MCF 10A (cell line): Measurements from ENCODE around the gene NLRC3. TPM values are rescaled to one million over a fixed set of nuclear protein-coding genes. Genes with fewer than 3 reads are reported as not detected.

Experiments used
- BruUV-seq: library from RNA; stranded (reverse); fragments of 400-500 nt; replicated peaks from 2 replicates; lab custom pipeline; 2021; lab: Mats Ljungman, UMichigan
- CTCF ChIA-PET: fragments of 300-600 bp; sonication (Branson Sonifier 250); formaldehyde crosslinking; extraction: SDS; loops from one replicate; lab custom pipeline; 2021; ENCODE audit warnings: antibody characterized with exemption, inconsistent platforms; lab: Yijun Ruan, JAX
- POLR2A ChIA-PET: fragments of 300-600, 350-650 bp; sonication (Branson Sonifier 250); formaldehyde crosslinking; extraction: SDS; loops from one replicate; lab custom pipeline; 2020; ENCODE audit warnings: antibody characterized with exemption, inconsistent platforms; lab: Yijun Ruan, JAX
- DNase-seq: peaks from one replicate; pipeline ENCODE4 v3.0.0-alpha.2; 2018; ENCODE audit not compliant: unreplicated experiment
- H3K27ac Mint-ChIP-seq: one replicate; pipeline ENCODE4 v1.8.0; 2022; ENCODE audit warnings: mild to moderate bottlenecking, low read depth, mixed read lengths; ENCODE audit not compliant: unreplicated experiment
- H3K27me3 Mint-ChIP-seq: one replicate; pipeline ENCODE4 v1.8.0; 2022; ENCODE audit warnings: mixed read lengths; ENCODE audit not compliant: insufficient read depth, unreplicated experiment
- H3K36me3 Mint-ChIP-seq: one replicate; pipeline ENCODE4 v1.8.0; 2022; ENCODE audit warnings: mild to moderate bottlenecking, moderate library complexity, mixed read lengths; ENCODE audit not compliant: insufficient read depth, unreplicated experiment
- H3K4me1 Mint-ChIP-seq: one replicate; pipeline ENCODE4 v1.8.0; 2022; ENCODE audit warnings: mixed read lengths; ENCODE audit not compliant: insufficient read depth, unreplicated experiment
- H3K4me3 Mint-ChIP-seq: one replicate; pipeline ENCODE4 v1.8.0; 2022; ENCODE audit warnings: mild to moderate bottlenecking, moderate library complexity, mixed read lengths; ENCODE audit not compliant: unreplicated experiment
- H3K9me3 Mint-ChIP-seq: one replicate; pipeline ENCODE4 v1.8.0; 2022; ENCODE audit warnings: mixed read lengths; ENCODE audit not compliant: unreplicated experiment
- CTCF ChIP-seq: fragments of 200-600 bp; IDR thresholded peaks from one replicate; pipeline ENCODE4 v1.8.0; 2022; ENCODE audit warnings: antibody characterized with exemption, mild to moderate bottlenecking; ENCODE audit not compliant: unreplicated experiment
- intact Hi-C: fragments of 100-400 bp; cut with micrococcal nuclease; formaldehyde crosslinking; loops from 2 replicates; pipeline ENCODE4 v1.14.1; 2022
- total RNA-seq: library from RNA; stranded (reverse); gene quantifications from 2 replicates; pipeline ENCODE4 v1.2.3, GENCODE V29; 2022

Gene NLRC3
- total RNA-seq, 1 experiment from 2014 or later: not detected

GRCh38 chr16:3532741-3533140 is 44.5 kb downstream of the NLRC3 start:
- Mint-ChIP-seq H3K4me3 (no peak overlapping the region), H3K27ac (no peak overlapping the region), H3K36me3 (peaks cover 72% of the 10 kb centered on the region), H3K9me3 (no peaks in the 10 kb centered on the region), H3K27me3 (no peaks in the 10 kb centered on the region), H3K4me1 (no peaks in the 10 kb centered on the region)
- intact Hi-C loops: no loop called here
- DNase-seq: no peak
- POLR2A ChIA-PET: no interaction called here
- no TSS peak for BruUV-seq
- CTCF ChIA-PET: no interaction called here
- TF ChIP-seq CTCF: no peak

GRCh38 chr16:3530371-3530914 is 46.8 kb downstream of the NLRC3 start:
- H3K4me3 Mint-ChIP-seq: no peak overlapping the region
- peaks cover 79% of the 10 kb centered on the region for H3K36me3 Mint-ChIP-seq
- no peaks in the 10 kb centered on the region for H3K27me3 Mint-ChIP-seq
- DNase-seq: no peak
- H3K4me1 Mint-ChIP-seq: no peaks in the 10 kb centered on the region
- ChIA-PET POLR2A (no interaction called here), CTCF (interaction anchor here (0.6 to 0.7 kb wide), 2 partner anchors 139 to 143 kb away, joined by 3 to 4 read pairs; no protein-coding TSS in a partner anchor)
- intact Hi-C loops: no loop called here
- BruUV-seq: no TSS peak
- no peaks in the 10 kb centered on the region for H3K9me3 Mint-ChIP-seq
- no peak for TF ChIP-seq CTCF
- no peak overlapping the region for H3K27ac Mint-ChIP-seq

DNA sequence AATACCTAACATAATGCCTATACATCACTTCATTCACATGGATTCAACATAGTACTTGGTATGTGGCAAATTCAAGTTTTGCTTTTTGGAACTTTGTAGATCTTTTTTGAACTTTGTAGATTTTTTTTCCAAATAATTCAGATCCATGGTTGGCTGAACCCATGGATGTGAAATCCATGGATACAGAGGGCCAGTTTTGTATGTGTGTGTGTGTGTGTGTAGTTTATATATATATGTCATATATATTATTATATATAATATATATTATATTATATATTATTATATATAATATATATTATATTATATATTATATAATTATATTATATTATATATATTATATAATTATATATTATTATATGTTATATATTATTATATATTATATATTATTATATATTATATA is 48.0 kb downstream of the NLRC3 start:
- ChIA-PET POLR2A (no interaction called here), CTCF (interaction anchor here (0.7 kb wide), 1 partner anchor 1837 kb away, joined by 3 read pairs; no protein-coding TSS in a partner anchor)
- Mint-ChIP-seq H3K9me3 (no peaks in the 10 kb centered on the region), H3K27ac (no peak overlapping the region), H3K27me3 (no peaks in the 10 kb centered on the region), H3K36me3 (peaks cover 80% of the 10 kb centered on the region), H3K4me3 (no peak overlapping the region), H3K4me1 (no peaks in the 10 kb centered on the region)
- no peak for TF ChIP-seq CTCF
- intact Hi-C loops: no loop called here
- BruUV-seq: no TSS peak
- DNase-seq: no peak

- POLR2A ChIA-PET: no interaction called here
- CTCF ChIA-PET: interaction anchor here (0.7 kb wide), 1 partner anchor 1836 kb away, joined by 3 read pairs; no protein-coding TSS in a partner anchor
- DNase-seq: no peak
- intact Hi-C loops: no loop called here
- TF ChIP-seq CTCF: no peak
- no peak overlapping the region for H3K4me3 Mint-ChIP-seq
- H3K27ac Mint-ChIP-seq: no peak overlapping the region
- no TSS peak for BruUV-seq
- no peaks in the 10 kb centered on the region for H3K9me3 Mint-ChIP-seq
- no peaks in the 10 kb centered on the region for H3K4me1 Mint-ChIP-seq
- H3K36me3 Mint-ChIP-seq: peaks cover 80% of the 10 kb centered on the region
- H3K27me3 Mint-ChIP-seq: no peaks in the 10 kb centered on the region
Measured at GRCh38 chr16:3528406-3528805, 48.8 kb downstream of the NLRC3 start.
